KBM-7 (cell line): ENCODE measurements around the gene CCNL1.

Experiments
- DNase-seq: peaks from one replicate; pipeline ENCODE4 v3.0.0-alpha.2; 2015
- in situ Hi-C: fragments of 300-500 bp; cut with MboI; formaldehyde crosslinking; loops from 2 replicates; pipeline ENCODE4 v1.14.3; 2020; ENCODE audit warnings: low sequenced_read_pairs, low pct_unique_long_range_greater_than_20kb, mixed read lengths

CCNL1 gene

DNA sequence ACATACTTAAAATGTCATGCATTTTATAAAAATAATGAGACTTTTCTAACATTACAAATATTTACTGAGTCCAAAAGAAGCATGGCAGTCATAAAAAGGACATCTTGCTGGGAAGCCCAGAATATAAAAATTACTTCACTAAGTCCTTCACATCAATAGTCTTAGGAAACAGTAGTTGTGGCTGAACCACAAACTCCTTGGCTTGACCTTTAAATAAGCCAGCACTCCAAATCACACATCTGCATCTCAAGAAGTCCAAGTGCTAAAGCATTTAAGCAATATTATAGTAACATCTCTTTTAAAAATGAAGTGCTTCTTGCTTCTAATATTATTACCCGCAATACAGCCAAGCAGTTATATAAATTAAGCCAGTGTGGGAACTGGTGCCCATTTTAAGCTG, 8.8 kb downstream of the CCNL1 start:
- in situ Hi-C loops: no loop called here

GRCh38 chr3:157149136-157149696, 10.7 kb downstream of the CCNL1 start:
- DNase-seq: no peak
- in situ Hi-C loops: no loop called here

More for the DNA sequence above, 8.8 kb downstream of the CCNL1 start:
- no peak for DNase-seq

DNA sequence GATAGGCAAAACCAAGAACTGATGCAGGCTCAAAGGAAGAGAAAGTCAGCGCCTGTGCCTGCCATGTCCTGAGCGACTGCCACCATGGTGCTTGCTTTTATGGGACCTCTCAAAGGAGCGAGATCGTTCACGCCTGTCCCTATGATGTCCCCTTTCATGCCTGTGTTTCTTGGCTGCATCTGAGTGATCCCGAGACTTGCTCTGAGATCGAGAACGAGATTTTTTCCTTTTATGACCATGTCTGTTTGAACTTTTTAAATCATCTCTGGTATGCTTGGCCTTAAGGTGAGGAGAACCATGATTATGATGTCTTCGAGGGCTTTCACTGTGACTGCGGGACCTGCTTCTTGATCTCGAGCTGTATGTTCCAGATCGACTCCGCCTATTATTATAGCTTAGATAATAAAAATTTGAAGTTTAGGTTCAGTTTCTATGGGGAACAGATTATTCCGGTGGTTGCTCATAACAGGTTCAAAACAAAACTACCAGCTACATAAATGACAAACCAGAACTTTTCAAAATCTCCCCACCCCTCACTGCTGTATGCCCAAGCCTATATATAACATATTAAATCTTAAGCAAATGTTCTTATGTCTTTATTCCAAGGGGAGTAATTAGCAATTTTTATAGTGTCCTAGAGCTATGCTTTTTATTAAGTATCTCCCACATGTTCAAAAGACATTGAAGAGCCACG, 11.6 kb downstream of the CCNL1 start:
- in situ Hi-C loops: no loop called here
- DNase-seq: no peak

DNA sequence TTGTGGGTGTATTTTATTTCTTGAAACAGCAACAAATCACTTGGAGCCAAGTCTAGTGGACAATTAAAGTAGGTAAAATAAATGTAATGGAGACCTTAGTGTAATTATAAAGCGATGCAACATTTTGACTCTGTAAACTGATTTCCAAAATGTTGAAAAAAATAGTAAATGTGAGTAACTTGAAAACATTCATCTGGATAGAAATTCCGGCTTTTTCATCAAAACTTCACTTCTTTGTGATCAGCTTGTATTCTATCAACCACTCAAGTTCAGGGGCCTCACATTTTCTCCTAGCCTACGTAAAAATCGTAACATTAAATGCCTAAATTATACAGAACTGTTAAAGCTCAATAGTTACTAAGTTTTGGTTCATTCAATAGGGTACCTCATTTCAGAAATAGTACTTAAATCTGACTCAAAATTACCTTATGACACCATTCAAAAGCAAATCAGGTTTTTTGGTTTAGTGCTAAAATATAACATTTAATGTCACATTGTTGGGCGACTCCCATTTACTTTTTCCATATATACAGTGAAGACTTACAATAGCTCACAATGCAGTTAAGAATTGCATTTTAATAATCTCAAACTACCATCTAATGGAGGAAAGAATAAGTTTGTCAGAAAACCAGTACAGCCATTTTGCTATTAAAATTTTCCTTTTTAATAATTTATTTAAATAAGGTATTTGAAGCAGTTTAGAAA, 12.7 kb downstream of the CCNL1 start:
- in situ Hi-C loops: no loop called here

GRCh38 chr3:157145606-157146322, 14.2 kb downstream of the CCNL1 start:
- DNase-seq: no peak
- in situ Hi-C loops: no loop called here

More for the DNA sequence above, 12.7 kb downstream of the CCNL1 start:
- no peak for DNase-seq

- DNase-seq: no peak
- in situ Hi-C loops: no loop called here
Observed at GRCh38 chr3:157142315-157142714, 17.6 kb downstream of the CCNL1 start.

GRCh38 chr3:157139938-157140534, 19.9 kb downstream of the CCNL1 start:
- DNase-seq: no peak
- in situ Hi-C loops: no loop called here

GRCh38 chr3:157136647-157137387, 23.1 kb downstream of the CCNL1 start:
- in situ Hi-C loops: no loop called here

DNA sequence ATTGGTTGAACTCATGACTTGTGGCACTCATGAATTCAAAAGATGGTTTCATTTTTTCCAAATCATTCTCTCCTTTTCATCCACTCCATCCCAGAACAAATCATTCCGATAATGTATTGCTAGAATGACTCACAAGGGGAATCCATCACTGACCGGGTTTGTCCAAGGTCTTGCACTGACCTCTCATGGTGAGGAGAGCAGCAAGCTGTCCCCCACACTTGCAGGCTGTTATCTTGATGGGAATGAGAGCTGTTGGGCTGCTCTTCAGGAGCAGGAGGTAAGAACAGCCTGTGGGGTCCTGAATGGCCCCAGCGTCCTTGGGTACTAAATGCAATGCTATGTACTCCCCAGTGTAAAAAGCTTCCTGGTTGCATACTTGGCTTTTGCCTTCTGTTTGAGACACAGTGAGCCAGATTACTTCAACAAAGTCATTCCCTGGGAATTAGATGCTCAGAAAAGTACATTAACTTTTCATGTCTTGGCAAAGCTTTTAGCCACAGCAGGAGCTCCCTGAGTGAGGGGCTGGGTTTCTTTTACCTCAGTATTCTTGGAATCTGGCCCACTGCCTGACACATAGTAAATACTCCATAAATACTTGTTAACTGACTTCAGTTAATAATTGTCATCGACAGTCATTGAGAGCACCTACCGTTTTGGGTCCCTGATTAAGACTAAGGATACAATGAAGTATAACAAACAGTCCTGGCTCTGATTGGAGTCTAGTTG, 24.1 kb downstream of the CCNL1 start:
- no peak for DNase-seq
- in situ Hi-C loops: no loop called here

More at GRCh38 chr3:157136647-157137387, 23.1 kb downstream of the CCNL1 start:
- DNase-seq: no peak

DNA sequence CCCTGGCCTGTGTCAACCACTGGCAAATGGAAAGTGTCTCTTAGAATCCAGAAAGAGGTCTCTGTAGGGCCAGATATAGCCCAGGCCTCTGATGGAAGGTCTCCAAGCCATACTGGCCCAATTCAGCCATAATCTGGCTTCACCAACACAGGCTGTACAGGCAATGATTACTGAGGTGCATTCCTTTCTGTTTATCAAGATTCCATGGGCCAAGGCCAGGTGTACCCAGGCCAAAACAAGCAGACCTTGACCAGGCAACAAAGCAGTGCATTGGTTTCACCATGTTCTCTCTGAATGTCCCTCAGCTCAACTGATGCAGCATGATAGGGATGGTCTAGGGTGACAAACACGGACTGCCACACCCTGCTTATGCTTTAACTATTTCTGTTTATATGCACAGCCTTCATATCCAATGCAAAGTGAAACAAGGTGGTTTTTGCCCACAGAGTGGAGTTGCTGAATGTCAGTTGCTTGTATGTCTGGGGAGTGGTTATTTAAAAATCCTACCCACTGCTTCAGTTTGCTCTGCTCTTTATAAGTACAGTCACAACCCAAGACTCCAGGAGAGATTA, 25.2 kb downstream of the CCNL1 start:
- DNase-seq: no peak
- in situ Hi-C loops: no loop called here

DNA sequence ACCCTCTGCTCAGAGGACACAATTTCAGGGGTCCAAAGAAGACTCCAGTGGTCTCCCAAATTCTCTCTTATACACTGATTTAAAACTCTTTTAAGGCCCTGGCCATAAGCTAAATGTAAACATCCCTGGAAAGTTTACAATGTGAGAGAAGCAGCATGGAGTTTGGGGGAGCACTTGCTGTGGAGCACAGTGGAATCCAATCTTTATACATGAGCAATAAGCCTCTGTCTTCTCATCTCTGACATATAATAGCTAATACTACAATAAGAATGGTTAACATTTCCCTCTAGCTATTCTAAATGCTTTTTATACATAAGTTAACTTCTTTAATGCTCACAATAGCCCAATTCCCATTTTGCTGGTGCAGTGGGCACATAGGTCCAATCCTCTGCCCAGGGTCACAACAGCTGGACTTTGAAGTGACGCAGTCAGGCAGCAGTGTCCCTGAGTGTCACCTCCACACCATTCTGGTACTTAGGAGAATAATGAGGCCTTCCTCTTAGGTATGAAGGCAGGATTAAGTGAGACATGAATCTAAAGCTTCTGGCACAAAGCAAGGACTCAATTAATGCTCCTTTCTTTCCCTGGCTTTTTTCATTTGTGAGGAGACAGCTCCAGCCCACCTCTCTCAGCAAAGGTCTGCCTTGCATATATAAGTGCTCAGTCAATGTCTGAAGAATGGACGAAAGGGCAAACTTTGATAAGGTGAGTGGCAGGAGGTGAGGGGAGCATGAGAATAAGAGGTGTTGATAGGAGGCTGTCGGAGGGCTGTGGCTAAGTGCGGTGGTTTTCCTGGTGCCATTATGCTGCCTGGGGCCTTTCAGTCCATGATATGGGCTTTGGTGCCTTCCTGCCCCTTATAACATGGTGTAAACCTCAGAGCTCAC, 26.3 kb downstream of the CCNL1 start:
- DNase-seq: no peak
- in situ Hi-C loops: no loop called here

GRCh38 chr3:157132936-157133335, 27.0 kb downstream of the CCNL1 start:
- no peak for DNase-seq
- in situ Hi-C loops: no loop called here

DNA sequence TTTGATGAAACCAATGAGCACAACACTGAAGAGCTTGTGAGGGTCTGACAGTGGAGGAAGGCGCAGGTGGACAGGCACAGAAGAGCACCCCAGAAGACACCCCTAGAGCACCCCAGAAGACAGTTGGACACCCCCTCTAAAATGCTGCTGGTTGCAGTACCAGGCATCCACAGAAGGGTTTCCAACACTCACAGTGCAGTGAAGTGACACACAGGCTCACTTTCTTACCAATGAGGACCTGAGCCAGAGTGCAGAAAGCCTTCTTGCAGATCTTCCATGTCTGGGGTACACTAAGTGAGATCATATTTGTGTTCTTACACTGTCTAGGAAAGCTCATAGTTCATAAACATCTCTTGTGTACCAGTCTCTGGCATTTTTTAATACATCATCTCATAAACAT, 27.6 kb downstream of the CCNL1 start:
- in situ Hi-C loops: no loop called here

GRCh38 chr3:157131861-157132260, 28.1 kb downstream of the CCNL1 start:
- in situ Hi-C loops: no loop called here
- no peak for DNase-seq

More for the DNA sequence above, 27.6 kb downstream of the CCNL1 start:
- no peak for DNase-seq

GRCh38 chr3:157130467-157131251, 29.3 kb downstream of the CCNL1 start:
- peak; percentile 39 for DNase-seq

DNA sequence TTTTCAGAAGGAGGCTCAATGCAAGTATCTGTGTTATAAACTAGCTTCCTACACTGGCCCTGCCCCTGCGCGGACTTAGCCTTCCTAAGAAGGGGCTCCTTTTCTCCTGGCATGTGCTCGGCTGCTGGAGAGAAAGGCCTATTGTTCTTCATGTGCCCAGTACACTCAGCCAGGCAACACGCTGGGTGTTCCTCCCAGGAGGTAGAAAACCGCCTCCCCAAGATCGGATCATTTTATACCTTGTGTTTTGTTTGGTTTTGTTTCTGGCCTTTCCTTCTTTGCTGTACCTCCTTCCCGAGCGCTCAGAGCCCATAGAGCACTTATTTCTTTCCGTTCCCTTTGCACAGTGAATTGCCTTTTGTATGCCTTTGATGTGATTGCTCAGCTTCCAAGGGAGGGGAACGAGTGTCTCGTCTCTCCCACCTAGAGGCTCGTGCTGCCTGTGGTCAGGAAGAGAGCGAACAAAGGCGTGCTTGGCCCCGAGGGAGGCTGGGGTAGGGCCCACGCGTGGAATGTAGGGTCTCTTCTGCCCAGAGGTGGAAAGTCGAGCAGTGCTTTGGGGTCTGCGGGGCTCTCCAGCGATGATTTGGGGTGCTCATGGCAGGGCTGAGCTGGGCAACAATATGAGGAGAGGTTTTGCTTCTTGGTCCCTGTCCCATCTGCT, 30.0 kb downstream of the CCNL1 start:
- no peak for DNase-seq
- in situ Hi-C loops: no loop called here

More at GRCh38 chr3:157130467-157131251, 29.3 kb downstream of the CCNL1 start:
- in situ Hi-C loops: no loop called here
